HEK293 (cell line): Measurements from ENCODE around the gene SESN1.

ENCODE experiments used
- BCL11B ChIP-seq: fragments of 450-650 bp; formaldehyde crosslinking; IDR thresholded peaks from 2 replicates; pipeline ENCODE4 v1.5.1; 2016; ENCODE audit warnings: low read depth, missing biosample characterization, missing genetic modification characterization
- ELK4 ChIP-seq: IDR thresholded peaks from 2 replicates; pipeline ENCODE4 v1.6.1; 2011; ENCODE audit warnings: mild to moderate bottlenecking, low read depth, low read length, borderline replicate concordance
- HIC1 ChIP-seq: fragments of 450-650 bp; formaldehyde crosslinking; IDR thresholded peaks from 2 replicates; pipeline ENCODE4 v1.5.1; 2016; ENCODE audit warnings: missing biosample characterization, missing genetic modification characterization
- PRDM4 ChIP-seq: fragments of 450-650 bp; formaldehyde crosslinking; IDR thresholded peaks from 2 replicates; pipeline ENCODE4 v1.5.1; 2017; ENCODE audit warnings: missing biosample characterization, missing genetic modification characterization
- SCRT1 ChIP-seq: fragments of 450-650 bp; formaldehyde crosslinking; IDR thresholded peaks from 2 replicates; pipeline ENCODE4 v1.5.1; 2016; ENCODE audit warnings: missing biosample characterization, missing genetic modification characterization, borderline replicate concordance
- ZBTB11 ChIP-seq: fragments of 450-650 bp; formaldehyde crosslinking; conservative IDR thresholded peaks from 2 replicates; pipeline ENCODE4 v1.5.1; 2016; ENCODE audit warnings: low read depth, missing biosample characterization, missing genetic modification characterization
- ZFP41 ChIP-seq: fragments of 450-650 bp; formaldehyde crosslinking; IDR thresholded peaks from 2 replicates; pipeline ENCODE4 v1.5.1; 2016; ENCODE audit warnings: missing biosample characterization, missing genetic modification characterization, borderline replicate concordance
- ZNF16 ChIP-seq: fragments of 450-650 bp; formaldehyde crosslinking; IDR thresholded peaks from 2 replicates; pipeline ENCODE4 v1.5.1; 2016; ENCODE audit warnings: low read depth, missing biosample characterization, missing genetic modification characterization
- ZNF223 ChIP-seq: fragments of 450-650 bp; formaldehyde crosslinking; IDR thresholded peaks from 2 replicates; pipeline ENCODE4 v1.5.1; 2016; ENCODE audit warnings: missing biosample characterization, missing genetic modification characterization
- ZNF248 ChIP-seq: fragments of 450-650 bp; formaldehyde crosslinking; IDR thresholded peaks from 2 replicates; pipeline ENCODE4 v1.5.1; 2017; ENCODE audit warnings: missing biosample characterization, missing genetic modification characterization
- ZNF266 ChIP-seq: fragments of 450-650 bp; formaldehyde crosslinking; IDR thresholded peaks from 2 replicates; pipeline ENCODE4 v1.5.1; 2016; ENCODE audit warnings: missing biosample characterization, missing genetic modification characterization, low read depth
- ZNF274 ChIP-seq, 2 experiments: fragments of 200-500 bp in 1 of 2; fragments of 450-650 bp in 1 of 2; sonication (Bioruptor generic) in 1 of 2; formaldehyde crosslinking in 1 of 2; IDR thresholded peaks; 2 replicates each; pipeline versions ENCODE4 v1.5.1 to v1.6.1; 2014 to 2016; ENCODE audit warnings: borderline replicate concordance in 1 of 2, inconsistent platforms in 1 of 2, low read length in 1 of 2, missing biosample characterization in 1 of 2, missing genetic modification characterization in 1 of 2
- ZNF366 ChIP-seq: fragments of 450-650 bp; formaldehyde crosslinking; conservative IDR thresholded peaks from 2 replicates; pipeline ENCODE4 v1.5.1; 2016; ENCODE audit warnings: missing biosample characterization, missing genetic modification characterization
- ZNF600 ChIP-seq: fragments of 450-650 bp; formaldehyde crosslinking; IDR thresholded peaks from 2 replicates; pipeline ENCODE4 v1.5.1; 2016; ENCODE audit warnings: missing biosample characterization, missing genetic modification characterization
- ZNF670 ChIP-seq: fragments of 450-650 bp; formaldehyde crosslinking; IDR thresholded peaks from 2 replicates; pipeline ENCODE4 v1.5.1; 2016; ENCODE audit warnings: missing biosample characterization, missing genetic modification characterization, low read depth

The SESN1 gene

GRCh38 chr6:109095036-109095834 lies 589 bp upstream of the SESN1 start, which contains the start of gene CEP57L1 (continued):
- TF ChIP-seq PRDM4 (tag by site-specific recombination) (peak; percentile 12; the same call in 1 of the 2 replicates), HIC1 (tag by site-specific recombination) (peak; percentile 99), ZNF600 (tag by site-specific recombination) (peak; percentile 89), ZNF248 (tag by site-specific recombination) (no peak), ZNF223 (tag by site-specific recombination) (no peak), BCL11B (tag by site-specific recombination) (no peak), ZNF670 (no peak), ZFP41 (no peak), ELK4 (no peak), ZNF366 (peak; percentile 91), ZNF274 (IDR thresholded peaks at IDR 0.05; ENCODE audit: low read length) (no peak), ZNF274 (tag by site-specific recombination; IDR thresholded peaks at IDR 0.05; ENCODE audit: borderline replicate concordance) (no peak), ZBTB11 (tag by site-specific recombination) (peak; percentile 69), ZNF16 (no peak), SCRT1 (tag by site-specific recombination) (no peak), ZNF266 (tag by site-specific recombination) (no peak)
